Heart left ventricle (tissue), 16 donors: ENCODE measurements around the gene CDKN2B. TPM values are rescaled to one million over a fixed set of nuclear protein-coding genes. Genes with fewer than 3 reads are reported as not detected.

ENCODE experiments used
- ATAC-seq, 4 donors: fragments of 200-7000 bp; cut with Tn5 transposase; one replicate each; pipeline ENCODE4 v1.9.1; 2020 to 2022; ENCODE audit warnings: moderate library complexity in 4 of 4, mild to moderate bottlenecking in 3 of 4, moderate number of reproducible peaks in 1 of 4
- DNase-seq, 5 donors: peaks; one replicate each; pipeline ENCODE4 v3.0.0-alpha.2; 2020
- H3K27ac ChIP-seq, 12 donors: fragments of 200-600 bp; sonication (generic) in 4 of 12; one replicate each; pipeline versions ENCODE4 v1.5.0 to v1.8.0; 2016 to 2022; ENCODE audit warnings: mild to moderate bottlenecking in 2 of 12
- H3K27me3 ChIP-seq, 9 donors: fragments of 200-600 bp; sonication (generic) in 2 of 9; one replicate each; pipeline versions ENCODE4 v1.5.1 to v1.8.0; 2016 to 2022; ENCODE audit warnings: mild to moderate bottlenecking in 3 of 9
- H3K36me3 ChIP-seq, 9 donors: fragments of 200-600 bp; sonication (generic) in 2 of 9; one replicate each; pipeline versions ENCODE4 v1.5.0 to v1.8.0; 2018 to 2022; ENCODE audit warnings: mild to moderate bottlenecking in 2 of 9
- H3K4me1 ChIP-seq, 12 donors: fragments of 200-600 bp; sonication (generic) in 4 of 12; one replicate each; pipeline versions ENCODE4 v1.5.0 to v1.8.0; 2016 to 2022; ENCODE audit warnings: mild to moderate bottlenecking in 3 of 12
- H3K4me3 ChIP-seq, 12 donors: fragments of 200-600 bp; sonication (generic) in 4 of 12; one replicate each; pipeline versions ENCODE4 v1.5.0 to v1.8.0; 2017 to 2022; ENCODE audit warnings: mild to moderate bottlenecking in 9 of 12, moderate library complexity in 4 of 12
- H3K9me3 ChIP-seq, 12 donors: fragments of 200-600 bp; sonication (generic) in 4 of 12; one replicate each; pipeline versions ENCODE4 v1.5.0 to v1.8.0; 2016 to 2022; ENCODE audit warnings: mild to moderate bottlenecking in 1 of 12
- POLR2A ChIP-seq, 2 donors: fragments of 450-650 bp; IDR thresholded peaks; one replicate each; pipeline ENCODE4 v1.6.1; 2017; ENCODE audit warnings: antibody characterized with exemption in 2 of 2, mild to moderate bottlenecking in 2 of 2, moderate library complexity in 2 of 2
- WGBS, 4 donors: extraction: QIAGEN DNeasy Blood & Tissue Kit in 2 of 4; methylation state at CpG; one replicate each; pipeline versions ENCODE4 v1.1.5 to v1.1.7; 2013 to 2018; 5-methylcytosine and 5-hydroxymethylcytosine counted together
- intact Hi-C, 10 donors: fragments of 100-400 bp; cut with DNase I; formaldehyde crosslinking; loops; one replicate each; pipeline versions ENCODE4 v1.11.1 to v1.14.2; 2022
- polyA plus RNA-seq, 2 donors: library from polyadenylated mRNA; stranded (reverse); fragments of 200-250 nt; gene quantifications; one replicate each; pipeline ENCODE4 v1.2.3, GENCODE V29; 2013
- total RNA-seq, 9 donors: library from RNA; depleted of rRNA in 2 of 9; stranded (reverse); fragments of >200 nt in 2 of 9; fragmentation: NEBNext Ultra II Directional in 3 of 9; extraction: Animal tissue kit (Norgen Biotek cat#: 25700) in 3 of 9; gene quantifications; one replicate each; pipeline versions ENCODE4 v1.1.0 to v1.2.4, GENCODE V29; 2016 to 2023
- TF ChIP-seq, protein P1 (sequence below), 12 donors: fragments of 200-600 bp; sonication (generic) in 4 of 12; IDR thresholded peaks; one replicate each; pipeline versions ENCODE4 v1.5.0 to v1.8.0; 2018 to 2022; ENCODE audit warnings: antibody characterized with exemption in 12 of 12, mild to moderate bottlenecking in 5 of 12
- donor health status: ischemic (EF 13 %, LVEDD 7.1; RV severe dilation, severe dysfunction).
- donor health status: healthy with polysubstance abuse.
- donor health status: DM: no; HTN: yes; CAD: no.
- donor health status: DM: no; HTN: no; CAD: no.
- donor health status: ischemic (EF 25% LVEDD 6.9; RV normal size, moderate dysfunction).
- donor health status: ischemic (EF 25% LVEDD 5.7; RV mildly dilated, moderate dysfunction).
- donor health status: healthy.
- donor health status: DM: yes; HTN: yes; CAD: no.
- donor health status: ischemic (EF 35%, LVEDD 5.7; RV mildly dilated, moderate dysfunction).
- donor health status: nonischemic (EF 11% LVEDD 7.7; RV severe dilation, severe dysfunction).
- donor health status: DM: yes; HTN: yes; CAD: no.
- donor health status: PGD.
- donor health status: ischemic (EF 29% LVEDD 5.4; RV normal size, mild dysfunction).
- donor health status: nonischemic (EF 23%, LVEDD 6.1; RV moderate dilation, normal function).

The CDKN2B gene
- total and polyA plus RNA-seq, 11 donors: 0.88 to 4.8 (median 1.6) TPM

DNA sequence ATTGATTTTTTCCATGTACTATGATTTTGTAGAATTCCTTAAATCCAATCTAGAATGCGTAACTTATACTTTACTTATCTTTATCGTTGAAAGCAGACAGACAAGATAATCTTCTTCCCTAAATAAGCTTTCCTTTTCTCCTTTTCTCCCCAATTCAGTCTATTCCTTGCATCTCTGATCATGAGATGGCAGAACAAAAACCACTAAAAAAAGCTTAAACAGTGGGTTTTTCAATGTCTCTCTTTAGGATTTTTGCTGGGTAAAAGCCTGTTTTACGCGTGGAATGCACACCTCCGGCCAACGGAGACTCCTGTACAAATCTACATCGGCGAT, 755 bp downstream of the CDKN2B start:
- TF ChIP-seq, protein P1, sequence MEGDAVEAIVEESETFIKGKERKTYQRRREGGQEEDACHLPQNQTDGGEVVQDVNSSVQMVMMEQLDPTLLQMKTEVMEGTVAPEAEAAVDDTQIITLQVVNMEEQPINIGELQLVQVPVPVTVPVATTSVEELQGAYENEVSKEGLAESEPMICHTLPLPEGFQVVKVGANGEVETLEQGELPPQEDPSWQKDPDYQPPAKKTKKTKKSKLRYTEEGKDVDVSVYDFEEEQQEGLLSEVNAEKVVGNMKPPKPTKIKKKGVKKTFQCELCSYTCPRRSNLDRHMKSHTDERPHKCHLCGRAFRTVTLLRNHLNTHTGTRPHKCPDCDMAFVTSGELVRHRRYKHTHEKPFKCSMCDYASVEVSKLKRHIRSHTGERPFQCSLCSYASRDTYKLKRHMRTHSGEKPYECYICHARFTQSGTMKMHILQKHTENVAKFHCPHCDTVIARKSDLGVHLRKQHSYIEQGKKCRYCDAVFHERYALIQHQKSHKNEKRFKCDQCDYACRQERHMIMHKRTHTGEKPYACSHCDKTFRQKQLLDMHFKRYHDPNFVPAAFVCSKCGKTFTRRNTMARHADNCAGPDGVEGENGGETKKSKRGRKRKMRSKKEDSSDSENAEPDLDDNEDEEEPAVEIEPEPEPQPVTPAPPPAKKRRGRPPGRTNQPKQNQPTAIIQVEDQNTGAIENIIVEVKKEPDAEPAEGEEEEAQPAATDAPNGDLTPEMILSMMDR (IDR thresholded peaks at IDR 0.05): no peak
- Histone ChIP-seq H3K4me3 (peak overlapping the region; percentile 52 to 82 (median 70)), H3K27ac (peak overlapping the region in 10 of 12 donors; percentile 68 to 88 (median 82)), H3K9me3 (no peaks in the 10 kb centered on the region), H3K27me3 (peaks cover 10 to 43% (median 26%) of the 10 kb centered on the region in 9 donors), H3K36me3 (no peaks in the 10 kb centered on the region), H3K4me1 (peaks cover 0 to 22% (median 7%) of the 10 kb centered on the region in 12 donors)
- DNase-seq: no peak
- ATAC-seq: no peak
- 4% methylated on average over 8 of the region's 8 CpGs for WGBS, 4 donors
- intact Hi-C loops: loop anchor here in 9 of 10 donors (2.0 to 10.0 kb wide), 8 partner anchors 41 to 671 kb away; partner anchors contain the start of genes KLHL9 (in 1 of the 9) and MTAP (in 1 of the 9)

DNA sequence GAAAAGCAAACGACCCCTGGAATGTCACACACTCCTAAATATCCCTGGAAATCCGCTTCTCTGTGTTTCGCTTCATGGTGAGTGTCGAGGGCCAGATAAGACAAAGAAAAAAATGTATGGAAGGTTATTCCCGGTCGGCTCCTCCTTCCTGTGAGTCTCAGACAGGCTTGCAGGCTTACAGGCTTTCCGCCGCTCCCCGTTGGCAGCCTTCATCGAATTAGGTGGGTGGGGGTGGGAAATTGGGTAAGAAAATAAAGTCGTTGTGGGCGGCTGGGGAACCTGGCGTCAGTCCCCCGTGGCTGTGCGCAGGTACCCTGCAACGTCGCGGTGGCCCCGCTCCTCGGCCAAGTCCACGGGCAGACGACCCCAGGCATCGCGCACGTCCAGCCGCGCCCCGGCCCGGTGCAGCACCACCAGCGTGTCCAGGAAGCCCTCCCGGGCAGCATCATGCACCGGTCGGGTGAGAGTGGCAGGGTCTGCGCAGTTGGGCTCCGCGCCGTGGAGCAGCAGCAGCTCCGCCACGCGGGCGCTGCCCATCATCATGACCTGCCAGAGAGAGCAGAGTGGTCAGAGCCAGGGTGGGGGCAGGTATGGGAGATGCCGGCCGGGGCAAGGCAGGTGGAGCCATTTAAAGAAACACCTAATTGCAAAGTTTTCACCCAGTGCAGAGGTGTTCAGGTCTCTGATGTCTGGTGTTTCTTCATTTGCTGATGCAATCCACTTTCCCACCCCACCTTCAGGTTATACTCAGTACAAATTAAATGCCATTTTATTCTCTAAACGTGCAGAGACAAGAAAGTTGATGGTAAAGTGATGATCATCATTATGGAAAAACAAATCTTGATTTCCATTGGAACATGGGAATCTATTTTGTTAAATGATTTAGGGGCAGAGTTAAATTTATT, 3.2 kb downstream of the CDKN2B start:
- no peak overlapping the region for H3K4me3 ChIP-seq
- ATAC-seq (no peak), DNase-seq (peak in 1 of 5 donors; percentile 55)
- peaks cover 0 to 22% (median 7%) of the 10 kb centered on the region in 12 donors for H3K4me1 ChIP-seq
- TF ChIP-seq, protein P1 (IDR thresholded peaks at IDR 0.05): no peak
- no peak for TF ChIP-seq POLR2A (IDR thresholded peaks at IDR 0.05)
- H3K27ac ChIP-seq: no peak overlapping the region
- H3K9me3 ChIP-seq: no peaks in the 10 kb centered on the region
- H3K36me3 ChIP-seq: no peaks in the 10 kb centered on the region
- intact Hi-C loops: loop anchor here in 7 of 10 donors (5.0 to 10.0 kb wide), 7 partner anchors 39 to 669 kb away; partner anchors contain the start of genes KLHL9 (in 1 of the 7) and MTAP (in 1 of the 7)
- H3K27me3 ChIP-seq: peaks cover 10 to 60% (median 26%) of the 10 kb centered on the region in 9 donors
- WGBS, 4 donors: 13 to 36% (median 31%) methylated on average over 36 to 44 of the region's 44 CpGs

DNA sequence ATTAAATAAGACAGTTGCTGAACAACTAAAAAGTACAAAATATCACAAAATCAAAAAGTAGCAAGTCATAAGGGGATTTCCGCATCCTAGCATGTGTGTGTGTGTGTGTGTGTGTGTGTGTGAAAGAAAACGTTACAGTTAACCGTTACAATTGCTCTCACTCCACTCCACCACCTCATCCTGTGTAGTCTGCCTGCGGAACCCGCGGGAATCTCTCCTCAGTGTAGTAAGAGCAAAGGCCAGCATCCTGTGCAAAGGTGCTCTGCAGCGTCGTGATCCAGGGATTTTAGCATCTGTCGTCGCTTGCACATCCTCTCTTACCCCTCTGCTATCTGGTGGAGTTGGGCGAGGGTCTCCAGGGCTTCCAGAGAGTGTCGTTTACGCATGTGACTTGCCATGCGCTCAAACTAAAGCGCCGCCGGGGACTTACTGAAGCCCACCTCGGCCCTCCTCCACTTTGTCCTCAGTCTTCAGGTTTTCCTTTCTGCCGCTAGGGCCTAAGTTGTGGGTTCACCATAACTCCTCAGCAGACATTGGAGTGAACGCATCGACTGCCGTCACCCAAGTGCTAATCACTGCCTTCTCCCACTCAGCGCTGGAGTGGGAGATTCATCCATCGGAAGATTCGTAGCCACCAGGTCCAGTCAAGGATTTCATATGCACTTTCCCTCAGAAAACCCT, 3.9 kb downstream of the CDKN2B start:
- DNase-seq: no peak
- H3K4me3 ChIP-seq: no peak overlapping the region
- H3K27ac ChIP-seq: no peak overlapping the region
- H3K27me3 ChIP-seq: peaks cover 10 to 60% (median 26%) of the 10 kb centered on the region in 9 donors
- ATAC-seq: no peak
- H3K4me1 ChIP-seq: peaks cover 0 to 22% (median 7%) of the 10 kb centered on the region in 12 donors
- intact Hi-C loops: loop anchor here in 7 of 10 donors (5.0 to 10.0 kb wide), 7 partner anchors 38 to 668 kb away; partner anchors contain the start of genes KLHL9 (in 1 of the 7) and MTAP (in 1 of the 7)
- no peaks in the 10 kb centered on the region for H3K36me3 ChIP-seq
- TF ChIP-seq, protein P1 (IDR thresholded peaks at IDR 0.05): no peak
- no peak for TF ChIP-seq POLR2A (IDR thresholded peaks at IDR 0.05)
- 28 to 62% (median 47%) methylated on average over 23 to 25 of the region's 25 CpGs for WGBS, 4 donors
- no peaks in the 10 kb centered on the region for H3K9me3 ChIP-seq
